ENCODE measurements around the gene HDDC2. TPM values are rescaled to one million over a fixed set of nuclear protein-coding genes. Genes with fewer than 3 reads are reported as not detected.

Gene HDDC2
- total and polyA plus RNA-seq, 3 donors from 2014 or later, result 61.3 to 112 (median 89.6) TPM

- no peak overlapping the region for H3K4me3 ChIP-seq
- H3K9me3 ChIP-seq, result no peaks in the 10 kb centered on the region
- WGBS, 2 donors, result 41% methylated on average over 10 of the region's 10 CpGs
- TF ChIP-seq CTCF (IDR thresholded peaks at IDR 0.05) (peak; percentile 71 to 82 (median 81)), POLR2A (IDR thresholded peaks at IDR 0.05) (no peak)
- intact Hi-C loops (cut with DNase I; ENCODE audit: low total_unique reads), result loop anchor here (5.0 kb wide), 2 partner anchors 438 to 453 kb away; no protein-coding TSS in a partner anchor
- no peak overlapping the region for H3K27ac ChIP-seq
- no peaks in the 10 kb centered on the region for H3K36me3 ChIP-seq (ENCODE audit: low read depth, missing control alignments)
- H3K4me1 ChIP-seq, result no peaks in the 10 kb centered on the region
- peak; percentile 80 for DNase-seq
- H3K27me3 ChIP-seq, result no peaks in the 10 kb centered on the region
Observed at GRCh38 chr6:125314009-125314581, 12.3 kb upstream of the HDDC2 start.

- Histone ChIP-seq H3K4me1 (no peaks in the 10 kb centered on the region), H3K36me3 (ENCODE audit: low read depth, missing control alignments) (no peaks in the 10 kb centered on the region), H3K27ac (no peak overlapping the region), H3K4me3 (no peak overlapping the region), H3K27me3 (no peaks in the 10 kb centered on the region), H3K9me3 (no peaks in the 10 kb centered on the region)
- 89 to 92% methylated on average over 4 of the region's 4 CpGs for WGBS, 2 donors
- no peak for DNase-seq
- TF ChIP-seq CTCF (IDR thresholded peaks at IDR 0.05) (no peak), POLR2A (IDR thresholded peaks at IDR 0.05) (no peak)
- intact Hi-C loops (cut with DNase I; ENCODE audit: low total_unique reads), result loop anchor here (5.0 kb wide), 2 partner anchors 439 to 454 kb away; no protein-coding TSS in a partner anchor
Observed at GRCh38 chr6:125312950-125313349, 11.2 kb upstream of the HDDC2 start.

- H3K9me3 ChIP-seq, result no peaks in the 10 kb centered on the region
- H3K27me3 ChIP-seq, result no peaks in the 10 kb centered on the region
- TF ChIP-seq POLR2A (IDR thresholded peaks at IDR 0.05), result no peak
- TF ChIP-seq CTCF (IDR thresholded peaks at IDR 0.05), result no peak
- no peak overlapping the region for H3K4me3 ChIP-seq
- no peaks in the 10 kb centered on the region for H3K4me1 ChIP-seq
- 82 to 90% methylated on average over 2 of the region's 2 CpGs for WGBS, 2 donors
- no peak for DNase-seq
- no peaks in the 10 kb centered on the region for H3K36me3 ChIP-seq (ENCODE audit: low read depth, missing control alignments)
- intact Hi-C loops (cut with DNase I; ENCODE audit: low total_unique reads), result loop anchor here (5.0 kb wide), 2 partner anchors 440 to 455 kb away; no protein-coding TSS in a partner anchor
- H3K27ac ChIP-seq, result no peak overlapping the region
Observed at GRCh38 chr6:125312478-125312877, 10.7 kb upstream of the HDDC2 start.

GRCh38 chr6:125310994-125311649 is 9.4 kb upstream of the HDDC2 start:
- Histone ChIP-seq H3K27ac (no peak overlapping the region), H3K27me3 (no peaks in the 10 kb centered on the region), H3K4me3 (no peak overlapping the region), H3K4me1 (no peaks in the 10 kb centered on the region), H3K36me3 (ENCODE audit: low read depth, missing control alignments) (no peaks in the 10 kb centered on the region), H3K9me3 (no peaks in the 10 kb centered on the region)
- TF ChIP-seq POLR2A (IDR thresholded peaks at IDR 0.05) (no peak), CTCF (IDR thresholded peaks at IDR 0.05) (peak; percentile 75 to 80 (median 76))
- intact Hi-C loops (cut with DNase I; ENCODE audit: low total_unique reads), result loop anchor here (5.0 kb wide), 2 partner anchors 441 to 456 kb away; no protein-coding TSS in a partner anchor
- DNase-seq, result peak; percentile 33
- WGBS, 2 donors, result 54% methylated on average over 7 of the region's 7 CpGs

All from testis (tissue), 3 donors.